Neural progenitor cell (in vitro differentiated cells): ENCODE data around the gene SPC24. TPM values are rescaled to one million over a fixed set of nuclear protein-coding genes. Genes with fewer than 3 reads are reported as not detected.

Experiments used
- DNase-seq: peaks from one replicate; pipeline ENCODE4 v3.0.0-alpha.2; 2016; ENCODE audit warnings: low spot score
- H2AFZ ChIP-seq: fragments of 200-600 bp; sonication (generic); replicated peaks from 2 replicates; pipeline ENCODE4 v1.6.1; 2016; ENCODE audit warnings: antibody characterized with exemption
- H3F3A ChIP-seq: fragments of 200-600 bp; sonication (generic); 2 replicates; pipeline ENCODE4 v1.6.1; 2016; ENCODE audit warnings: antibody characterized with exemption, low read depth
- H3K27ac ChIP-seq: fragments of 200-600 bp; sonication (generic); 2 replicates; pipeline ENCODE4 v1.5.1; 2016; ENCODE audit warnings: mild to moderate bottlenecking
- H3K27me3 ChIP-seq: fragments of 200-600 bp; sonication (generic); 2 replicates; pipeline ENCODE4 v1.6.1; 2016; ENCODE audit warnings: mild to moderate bottlenecking, moderate library complexity
- H3K36me3 ChIP-seq: fragments of 200-600 bp; sonication (generic); 2 replicates; pipeline ENCODE4 v1.5.1; 2016
- H3K4me1 ChIP-seq: fragments of 200-600 bp; sonication (generic); 2 replicates; pipeline ENCODE4 v1.6.1; 2016; ENCODE audit warnings: mixed run types
- H3K4me2 ChIP-seq: fragments of 200-600 bp; sonication (generic); 2 replicates; pipeline ENCODE4 v1.6.1; 2016
- H3K4me3 ChIP-seq: fragments of 200-600 bp; sonication (generic); 2 replicates; pipeline ENCODE4 v1.5.1; 2016
- H3K79me2 ChIP-seq: fragments of 200-600 bp; sonication (generic); 2 replicates; pipeline ENCODE4 v1.6.1; 2016; ENCODE audit warnings: low read depth
- H3K9ac ChIP-seq: fragments of 200-600 bp; sonication (generic); 2 replicates; pipeline ENCODE4 v1.6.1; 2016
- H3K9me3 ChIP-seq: fragments of 200-600 bp; sonication (generic); 2 replicates; pipeline ENCODE4 v1.5.1; 2016; ENCODE audit warnings: low read depth
- H4K20me1 ChIP-seq: fragments of 200-600 bp; sonication (generic); 2 replicates; pipeline ENCODE4 v1.6.1; 2016; ENCODE audit warnings: low read depth
- H3K27ac Mint-ChIP-seq: 3 replicates; pipeline ENCODE4 v1.8.0; 2021; ENCODE audit warnings: mixed read lengths
- H3K27me3 Mint-ChIP-seq: 2 replicates; pipeline ENCODE4 v1.8.0; 2022; ENCODE audit warnings: low read depth, mild to moderate bottlenecking, inconsistent platforms, moderate library complexity, mixed read lengths; ENCODE audit not compliant: insufficient read depth
- H3K36me3 Mint-ChIP-seq: 3 replicates; pipeline ENCODE4 v1.8.0; 2021; ENCODE audit warnings: mixed read lengths
- H3K4me1 Mint-ChIP-seq: 3 replicates; pipeline ENCODE4 v1.8.0; 2021; ENCODE audit warnings: mixed read lengths
- H3K4me3 Mint-ChIP-seq: 3 replicates; pipeline ENCODE4 v1.8.0; 2021; ENCODE audit warnings: mild to moderate bottlenecking, moderate library complexity, mixed read lengths
- H3K9me3 Mint-ChIP-seq: 3 replicates; pipeline ENCODE4 v1.8.0; 2020; ENCODE audit warnings: mixed read lengths
- EZH2 ChIP-seq: fragments of 200-600 bp; sonication (generic); IDR thresholded peaks from 2 replicates; pipeline ENCODE4 v1.6.1; 2017; ENCODE audit warnings: antibody characterized with exemption, mild to moderate bottlenecking, moderate library complexity
- EZH2phosphoT487 ChIP-seq: fragments of 200-600 bp; sonication (generic); IDR thresholded peaks from 2 replicates; pipeline ENCODE4 v1.6.1; 2017; ENCODE audit warnings: antibody characterized with exemption
- total RNA-seq: library from RNA; depleted of rRNA; stranded (reverse); fragments of >200 nt; gene quantifications from 2 replicates; pipeline ENCODE4 v1.2.3, GENCODE V29; 2015; ENCODE audit warnings: low replicate concordance
- TF ChIP-seq, protein P1 (sequence below): fragments of 200-600 bp; sonication (generic); IDR thresholded peaks from 2 replicates; pipeline ENCODE4 v1.5.1; 2017; ENCODE audit warnings: antibody characterized with exemption, mild to moderate bottlenecking

Gene SPC24
- total RNA-seq, 1 donor from 2014 or later = 57.1 TPM

DNA sequence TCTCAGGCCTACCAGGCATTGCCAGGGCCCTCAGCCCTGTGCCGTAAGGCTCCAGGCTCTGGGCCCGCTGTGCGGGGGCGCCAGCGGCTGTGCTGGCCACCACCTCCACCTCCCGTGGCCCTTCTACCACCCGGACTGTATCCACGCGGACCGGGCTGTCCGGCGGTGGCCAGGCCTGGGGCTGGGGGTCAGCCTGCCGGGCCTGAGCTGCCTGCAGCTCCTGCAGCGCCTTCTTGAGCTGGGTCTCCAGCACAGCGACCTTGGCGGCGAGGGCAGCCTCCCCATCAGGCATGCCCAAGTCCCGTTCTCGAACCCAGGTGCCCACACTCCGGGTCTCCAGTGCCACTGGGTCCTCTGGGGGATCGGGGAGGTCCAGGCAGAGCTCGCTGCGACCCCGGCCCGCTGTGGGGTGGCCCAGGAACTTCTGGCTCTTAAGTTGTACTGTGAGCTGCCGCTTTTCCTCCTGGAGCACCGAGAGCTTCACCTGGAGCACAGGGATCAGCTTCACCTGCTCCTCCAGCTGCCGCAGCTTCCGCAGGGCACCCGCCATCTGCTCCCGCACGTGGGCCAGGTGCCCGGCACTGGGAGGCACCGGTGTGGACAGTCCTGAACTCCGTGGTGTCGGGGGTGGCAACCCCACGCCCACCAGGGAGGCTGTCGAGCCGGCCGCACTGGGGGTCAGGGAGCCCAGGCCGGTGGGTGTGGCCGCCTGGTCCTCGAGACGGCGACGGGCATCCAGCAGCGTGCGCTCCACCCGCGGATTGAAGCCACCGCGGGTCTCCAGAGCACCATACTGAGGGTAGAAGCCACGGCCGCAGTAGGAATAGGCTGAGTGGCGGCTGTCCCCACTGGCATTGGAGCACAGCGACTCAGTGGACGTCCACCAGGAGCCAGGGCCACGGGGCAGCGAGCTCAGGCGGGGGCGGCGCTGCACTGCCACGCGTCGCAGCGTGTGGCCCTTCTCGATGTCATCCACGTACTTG lies 37.7 kb upstream of the SPC24 start:
- TF ChIP-seq, protein P1, sequence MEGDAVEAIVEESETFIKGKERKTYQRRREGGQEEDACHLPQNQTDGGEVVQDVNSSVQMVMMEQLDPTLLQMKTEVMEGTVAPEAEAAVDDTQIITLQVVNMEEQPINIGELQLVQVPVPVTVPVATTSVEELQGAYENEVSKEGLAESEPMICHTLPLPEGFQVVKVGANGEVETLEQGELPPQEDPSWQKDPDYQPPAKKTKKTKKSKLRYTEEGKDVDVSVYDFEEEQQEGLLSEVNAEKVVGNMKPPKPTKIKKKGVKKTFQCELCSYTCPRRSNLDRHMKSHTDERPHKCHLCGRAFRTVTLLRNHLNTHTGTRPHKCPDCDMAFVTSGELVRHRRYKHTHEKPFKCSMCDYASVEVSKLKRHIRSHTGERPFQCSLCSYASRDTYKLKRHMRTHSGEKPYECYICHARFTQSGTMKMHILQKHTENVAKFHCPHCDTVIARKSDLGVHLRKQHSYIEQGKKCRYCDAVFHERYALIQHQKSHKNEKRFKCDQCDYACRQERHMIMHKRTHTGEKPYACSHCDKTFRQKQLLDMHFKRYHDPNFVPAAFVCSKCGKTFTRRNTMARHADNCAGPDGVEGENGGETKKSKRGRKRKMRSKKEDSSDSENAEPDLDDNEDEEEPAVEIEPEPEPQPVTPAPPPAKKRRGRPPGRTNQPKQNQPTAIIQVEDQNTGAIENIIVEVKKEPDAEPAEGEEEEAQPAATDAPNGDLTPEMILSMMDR = no peak
- TF ChIP-seq EZH2phosphoT487 = no peak
- Histone ChIP-seq H2AFZ (no peak overlapping the region), H3K4me1 (no peaks in the 10 kb centered on the region), H3K9me3 (no peaks in the 10 kb centered on the region), H3K79me2 (no peaks in the 10 kb centered on the region), H3K27ac (no peak overlapping the region), H3K36me3 (no peaks in the 10 kb centered on the region), H3K4me3 (no peak overlapping the region), H4K20me1 (peaks cover 4% of the 10 kb centered on the region), H3K4me2 (no peak overlapping the region), H3K27me3 (no peaks in the 10 kb centered on the region), H3K9ac (no peak overlapping the region), H3F3A (peaks cover 10% of the 10 kb centered on the region)
- Mint-ChIP-seq H3K4me3 (no peak overlapping the region), H3K9me3 (no peaks in the 10 kb centered on the region), H3K27me3 (peaks cover 8% of the 10 kb centered on the region), H3K27ac (no peak overlapping the region), H3K4me1 (peaks cover 5% of the 10 kb centered on the region), H3K36me3 (no peaks in the 10 kb centered on the region)
- DNase-seq = no peak

- Mint-ChIP-seq H3K27ac (no peak overlapping the region), H3K4me1 (peaks cover 5% of the 10 kb centered on the region), H3K36me3 (peaks cover 2% of the 10 kb centered on the region), H3K9me3 (no peaks in the 10 kb centered on the region), H3K4me3 (no peak overlapping the region), H3K27me3 (peaks cover 8% of the 10 kb centered on the region)
- H3K4me3 ChIP-seq = no peak overlapping the region
- H3F3A ChIP-seq = peaks cover 5% of the 10 kb centered on the region
- TF ChIP-seq, protein P1 = no peak
- TF ChIP-seq EZH2phosphoT487 (no peak), EZH2 (no peak)
- no peaks in the 10 kb centered on the region for H3K27me3 ChIP-seq
- H3K36me3 ChIP-seq = no peaks in the 10 kb centered on the region
- no peak overlapping the region for H3K4me2 ChIP-seq
- H2AFZ ChIP-seq = no peak overlapping the region
- no peaks in the 10 kb centered on the region for H4K20me1 ChIP-seq
- no peaks in the 10 kb centered on the region for H3K4me1 ChIP-seq
- no peak overlapping the region for H3K27ac ChIP-seq
- DNase-seq = no peak
- H3K9me3 ChIP-seq = no peaks in the 10 kb centered on the region
- H3K9ac ChIP-seq = no peak overlapping the region
- H3K79me2 ChIP-seq = no peaks in the 10 kb centered on the region
These were observed 36.4 kb upstream of the SPC24 start for GRCh38 chr19:11191934-11192333.

- no peaks in the 10 kb centered on the region for H3K27me3 ChIP-seq
- Mint-ChIP-seq H3K4me1 (peaks cover 7% of the 10 kb centered on the region), H3K36me3 (peaks cover 5% of the 10 kb centered on the region), H3K4me3 (no peak overlapping the region), H3K9me3 (no peaks in the 10 kb centered on the region), H3K27ac (no peak overlapping the region), H3K27me3 (peaks cover 5% of the 10 kb centered on the region)
- no peaks in the 10 kb centered on the region for H3K36me3 ChIP-seq
- TF ChIP-seq EZH2 = no peak
- TF ChIP-seq, protein P1 = no peak
- no peak for TF ChIP-seq EZH2phosphoT487
- no peak overlapping the region for H3K4me2 ChIP-seq
- no peaks in the 10 kb centered on the region for H4K20me1 ChIP-seq
- no peak for DNase-seq
- no peak overlapping the region for H3K27ac ChIP-seq
- H2AFZ ChIP-seq = no peak overlapping the region
- no peaks in the 10 kb centered on the region for H3K9me3 ChIP-seq
- H3F3A ChIP-seq = peaks cover 5% of the 10 kb centered on the region
- H3K9ac ChIP-seq = no peak overlapping the region
- no peaks in the 10 kb centered on the region for H3K79me2 ChIP-seq
- no peaks in the 10 kb centered on the region for H3K4me1 ChIP-seq
- H3K4me3 ChIP-seq = no peak overlapping the region
These were observed 35.7 kb upstream of the SPC24 start for GRCh38 chr19:11191273-11191755.
